Measurements from ENCODE around the gene MAP3K7CL.

Gene MAP3K7CL

GRCh38 chr21:29130270-29130969 lies at the start of gene MAP3K7CL:
Gene MAP3K7CL (plus strand): TSS chr21:29130644. CDS start chr21:29133345, 2,701 bp downstream.
- no peak for DNase-seq

- no peak for DNase-seq
These were observed 48.2 kb upstream of the MAP3K7CL start for GRCh38 chr21:29082046-29082815.

GRCh38 chr21:29083306-29083705 lies 47.1 kb upstream of the MAP3K7CL start:
- DNase-seq: no peak

GRCh38 chr21:29084372-29084771 lies 46.1 kb upstream of the MAP3K7CL start:
- no peak for DNase-seq

GRCh38 chr21:29085106-29085752 lies 45.2 kb upstream of the MAP3K7CL start:
- no peak for DNase-seq

- DNase-seq: no peak
These were observed 39.4 kb upstream of the MAP3K7CL start for GRCh38 chr21:29091033-29091432.

- DNase-seq: no peak
These were observed 38.1 kb upstream of the MAP3K7CL start for GRCh38 chr21:29092102-29092959.

- DNase-seq: no peak
These were observed 34.0 kb upstream of the MAP3K7CL start for GRCh38 chr21:29096218-29097015.

- no peak for DNase-seq
These were observed 32.3 kb upstream of the MAP3K7CL start for GRCh38 chr21:29098156-29098555.

GRCh38 chr21:29102791-29103257 lies 27.6 kb upstream of the MAP3K7CL start:
- DNase-seq: no peak

GRCh38 chr21:29104239-29104708 lies 26.2 kb upstream of the MAP3K7CL start:
- no peak for DNase-seq

GRCh38 chr21:29105218-29105617 lies 25.2 kb upstream of the MAP3K7CL start:
- DNase-seq: no peak

- DNase-seq: no peak
These were observed 15.5 kb upstream of the MAP3K7CL start for GRCh38 chr21:29114765-29115500.

GRCh38 chr21:29115899-29116298 lies 14.5 kb upstream of the MAP3K7CL start:
- DNase-seq: no peak

- DNase-seq: no peak
These were observed 13.0 kb upstream of the MAP3K7CL start for GRCh38 chr21:29117372-29117955.

- DNase-seq: no peak
These were observed 8.7 kb upstream of the MAP3K7CL start for GRCh38 chr21:29121759-29122158.

- no peak for DNase-seq
These were observed 5.8 kb upstream of the MAP3K7CL start for GRCh38 chr21:29124645-29125044.

- no peak for DNase-seq
These were observed 5.3 kb upstream of the MAP3K7CL start for GRCh38 chr21:29125191-29125590.

- no peak for DNase-seq
These were observed 4.5 kb upstream of the MAP3K7CL start for GRCh38 chr21:29125979-29126378.

GRCh38 chr21:29133241-29133640 lies 2.8 kb downstream of the MAP3K7CL start:
- DNase-seq: no peak

GRCh38 chr21:29133796-29134195 lies 3.4 kb downstream of the MAP3K7CL start:
- DNase-seq: no peak
